Type B pancreatic cell (in vitro differentiated cells): ENCODE data around the gene TMEM132D. TPM values are rescaled to one million over a fixed set of nuclear protein-coding genes. Genes with fewer than 3 reads are reported as not detected.

Experiments used
- DNase-seq: peaks from one replicate; pipeline ENCODE4 v3.0.0; 2021; ENCODE audit warnings: mixed read lengths; ENCODE audit not compliant: unreplicated experiment; ENCODE audit errors: extremely low spot score
- H3K27ac Mint-ChIP-seq: 2 replicates; pipeline ENCODE4 v1.8.0; 2021; ENCODE audit warnings: mild to moderate bottlenecking, mixed read lengths
- H3K27me3 Mint-ChIP-seq: 2 replicates; pipeline ENCODE4 v1.8.0; 2021; ENCODE audit warnings: mixed read lengths
- H3K36me3 Mint-ChIP-seq: 2 replicates; pipeline ENCODE4 v1.8.0; 2021; ENCODE audit warnings: mixed read lengths
- H3K4me1 Mint-ChIP-seq: one replicate; pipeline ENCODE4 v1.8.0; 2021; ENCODE audit warnings: mixed read lengths; ENCODE audit not compliant: unreplicated experiment
- H3K4me3 Mint-ChIP-seq: 2 replicates; pipeline ENCODE4 v1.8.0; 2021; ENCODE audit warnings: mild to moderate bottlenecking, mixed read lengths
- H3K9me3 Mint-ChIP-seq: 2 replicates; pipeline ENCODE4 v1.8.0; 2021; ENCODE audit warnings: mixed read lengths
- total RNA-seq: library from RNA; stranded (reverse); gene quantifications from 2 replicates; pipeline ENCODE4 v1.2.1, GENCODE V29; 2021; ENCODE audit warnings: low replicate concordance
- TF ChIP-seq, protein P1 (sequence below): fragments of 200-600 bp; sonication (generic); conservative IDR thresholded peaks from 2 replicates; pipeline ENCODE4 v1.5.0; 2021; ENCODE audit warnings: antibody characterized with exemption, mild to moderate bottlenecking

Gene TMEM132D
- total RNA-seq, 1 donor from 2014 or later = 1.8 TPM

DNA sequence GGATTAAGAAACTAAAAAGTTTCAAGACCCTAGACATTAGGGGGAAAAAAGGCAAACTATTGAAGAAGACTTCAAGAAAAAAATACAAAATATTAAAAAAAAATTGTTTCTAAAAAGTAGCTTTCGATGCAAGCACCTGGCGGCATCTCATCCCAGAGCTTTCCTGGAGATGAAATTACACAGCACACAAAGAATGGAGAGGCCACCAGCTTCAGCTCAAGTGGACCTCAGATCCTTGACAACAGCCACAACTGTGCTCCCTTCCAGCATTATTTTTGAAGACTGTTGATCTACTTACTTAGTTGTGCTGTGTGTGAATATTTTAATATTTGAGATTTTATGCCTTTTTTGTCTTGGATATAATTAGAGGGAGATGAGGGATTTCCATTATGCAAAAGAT lies 571.5 kb downstream of the TMEM132D start:
- H3K4me1 Mint-ChIP-seq = no peaks in the 10 kb centered on the region
- H3K9me3 Mint-ChIP-seq = no peaks in the 10 kb centered on the region
- H3K27me3 Mint-ChIP-seq = peaks cover 12% of the 10 kb centered on the region
- no peak for DNase-seq
- H3K4me3 Mint-ChIP-seq = no peak overlapping the region
- no peaks in the 10 kb centered on the region for H3K36me3 Mint-ChIP-seq
- TF ChIP-seq, protein P1, sequence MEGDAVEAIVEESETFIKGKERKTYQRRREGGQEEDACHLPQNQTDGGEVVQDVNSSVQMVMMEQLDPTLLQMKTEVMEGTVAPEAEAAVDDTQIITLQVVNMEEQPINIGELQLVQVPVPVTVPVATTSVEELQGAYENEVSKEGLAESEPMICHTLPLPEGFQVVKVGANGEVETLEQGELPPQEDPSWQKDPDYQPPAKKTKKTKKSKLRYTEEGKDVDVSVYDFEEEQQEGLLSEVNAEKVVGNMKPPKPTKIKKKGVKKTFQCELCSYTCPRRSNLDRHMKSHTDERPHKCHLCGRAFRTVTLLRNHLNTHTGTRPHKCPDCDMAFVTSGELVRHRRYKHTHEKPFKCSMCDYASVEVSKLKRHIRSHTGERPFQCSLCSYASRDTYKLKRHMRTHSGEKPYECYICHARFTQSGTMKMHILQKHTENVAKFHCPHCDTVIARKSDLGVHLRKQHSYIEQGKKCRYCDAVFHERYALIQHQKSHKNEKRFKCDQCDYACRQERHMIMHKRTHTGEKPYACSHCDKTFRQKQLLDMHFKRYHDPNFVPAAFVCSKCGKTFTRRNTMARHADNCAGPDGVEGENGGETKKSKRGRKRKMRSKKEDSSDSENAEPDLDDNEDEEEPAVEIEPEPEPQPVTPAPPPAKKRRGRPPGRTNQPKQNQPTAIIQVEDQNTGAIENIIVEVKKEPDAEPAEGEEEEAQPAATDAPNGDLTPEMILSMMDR = no peak
- no peak overlapping the region for H3K27ac Mint-ChIP-seq

DNA sequence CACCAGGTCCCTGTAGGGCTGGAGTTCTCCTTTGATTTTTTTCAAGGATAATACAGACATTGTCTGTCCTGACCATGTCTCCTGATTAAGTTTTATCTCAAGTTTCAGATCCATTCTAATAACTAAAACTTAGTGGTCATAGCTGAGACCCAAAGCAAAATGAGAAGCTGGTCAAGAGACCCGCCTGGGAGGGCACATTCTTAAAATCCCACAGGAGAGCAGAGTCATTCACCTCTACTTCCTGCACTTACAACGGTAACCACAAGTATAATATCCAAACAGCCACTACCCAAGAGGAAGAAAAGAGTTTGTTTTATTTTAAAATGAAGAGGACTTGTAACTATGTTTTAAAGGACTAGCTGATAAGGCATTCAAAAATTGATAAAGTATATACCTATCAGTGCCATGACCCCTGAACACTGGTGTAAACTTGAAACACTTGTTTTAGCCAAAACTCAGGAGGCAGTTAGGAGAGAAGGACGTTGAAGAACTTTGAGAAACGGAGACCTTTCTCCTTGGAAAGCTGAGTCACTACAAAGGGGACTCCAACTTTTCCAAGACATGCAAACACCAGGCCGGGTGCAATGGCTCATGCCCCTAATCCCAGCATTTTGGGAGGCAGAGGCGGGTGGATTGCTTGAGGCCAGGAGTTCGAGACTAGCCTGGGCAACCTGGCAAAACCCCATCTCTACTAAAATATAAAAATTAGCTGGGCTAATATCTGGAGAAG lies 572.3 kb downstream of the TMEM132D start:
- H3K27ac Mint-ChIP-seq = no peak overlapping the region
- H3K36me3 Mint-ChIP-seq = no peaks in the 10 kb centered on the region

DNA sequence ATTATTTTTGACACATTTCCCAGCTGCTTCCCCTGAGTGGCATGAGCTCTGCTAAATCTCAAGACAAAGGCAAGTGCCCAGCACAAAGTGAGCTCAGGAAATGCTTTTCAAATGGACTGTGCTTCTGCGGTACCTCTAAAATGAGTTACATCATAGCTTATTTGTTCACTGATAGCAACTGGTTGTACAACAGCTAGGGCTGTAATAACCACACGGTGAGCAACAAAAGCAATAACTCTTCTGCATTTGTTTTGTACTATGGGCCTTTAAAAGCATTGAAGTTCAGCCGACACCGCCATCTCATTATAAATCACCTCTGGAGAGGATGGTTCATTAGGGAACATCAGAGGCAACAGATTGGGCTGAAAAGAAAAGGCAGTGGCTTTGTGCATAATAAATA lies 575.6 kb downstream of the TMEM132D start:
- no peaks in the 10 kb centered on the region for H3K36me3 Mint-ChIP-seq
- H3K4me1 Mint-ChIP-seq = no peaks in the 10 kb centered on the region
- DNase-seq = no peak
- no peaks in the 10 kb centered on the region for H3K9me3 Mint-ChIP-seq
- no peak overlapping the region for H3K4me3 Mint-ChIP-seq
- H3K27me3 Mint-ChIP-seq = peaks cover 12% of the 10 kb centered on the region
- no peak overlapping the region for H3K27ac Mint-ChIP-seq
- TF ChIP-seq, protein P1 = no peak

More for the DNA sequence above, 572.3 kb downstream of the TMEM132D start:
- Mint-ChIP-seq H3K4me3 (no peak overlapping the region), H3K27me3 (peaks cover 12% of the 10 kb centered on the region), H3K4me1 (no peaks in the 10 kb centered on the region), H3K9me3 (no peaks in the 10 kb centered on the region)
- TF ChIP-seq, protein P1 = no peak
- DNase-seq = no peak

DNA sequence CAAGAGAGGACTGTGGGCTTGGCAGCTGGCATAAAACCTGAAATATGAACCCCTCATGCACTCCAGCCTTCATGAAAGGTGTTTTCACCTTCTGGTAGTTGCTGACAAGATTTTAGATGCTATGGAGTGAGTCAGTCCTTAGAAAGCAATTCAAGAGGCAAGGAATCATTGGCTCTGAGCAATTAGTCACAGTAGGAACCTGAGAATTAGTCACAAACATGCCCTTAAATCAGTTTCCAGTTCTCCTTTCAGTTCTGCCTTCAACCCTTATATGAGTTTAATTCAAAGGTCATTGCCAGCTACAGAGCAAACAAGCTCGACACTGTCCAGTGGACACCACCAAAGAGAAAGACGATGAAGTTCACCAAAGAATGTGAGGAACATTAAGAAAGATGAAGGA lies 578.3 kb downstream of the TMEM132D start:
- TF ChIP-seq, protein P1 = no peak
- DNase-seq = no peak
- Mint-ChIP-seq H3K4me1 (no peaks in the 10 kb centered on the region), H3K36me3 (no peaks in the 10 kb centered on the region), H3K27me3 (peaks cover 9% of the 10 kb centered on the region), H3K27ac (no peak overlapping the region), H3K4me3 (no peak overlapping the region), H3K9me3 (no peaks in the 10 kb centered on the region)

DNA sequence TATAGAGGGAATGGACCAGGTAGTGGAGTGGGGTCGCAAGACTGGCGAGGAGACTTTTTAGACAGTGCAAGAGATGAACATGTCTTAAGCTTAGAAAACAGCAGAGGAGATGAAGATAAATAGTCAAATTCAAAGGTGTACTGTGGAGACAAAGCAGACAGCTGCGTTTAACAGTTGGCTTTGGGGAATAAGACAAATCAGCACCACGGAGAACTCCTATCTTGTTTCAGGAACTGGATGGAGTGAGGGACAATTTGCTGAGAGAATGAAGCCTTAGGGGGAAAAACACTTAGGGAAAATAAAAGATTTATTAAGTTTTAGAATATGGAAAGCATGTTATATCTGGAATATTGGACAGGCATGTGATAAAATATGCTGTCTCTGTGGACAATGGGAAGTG lies 591.8 kb downstream of the TMEM132D start:
- Mint-ChIP-seq H3K9me3 (no peaks in the 10 kb centered on the region), H3K27me3 (peaks cover 15% of the 10 kb centered on the region), H3K4me1 (no peaks in the 10 kb centered on the region), H3K27ac (no peak overlapping the region), H3K36me3 (no peaks in the 10 kb centered on the region), H3K4me3 (no peak overlapping the region)
- TF ChIP-seq, protein P1 = no peak
- DNase-seq = no peak
